Measurements from ENCODE around the gene TEP1. TPM values are rescaled to one million over a fixed set of nuclear protein-coding genes. Genes with fewer than 3 reads are reported as not detected.

TEP1 gene
- total and polyA plus RNA-seq, 12 donors: 5.6 to 17.8 (median 8.6) TPM

DNA sequence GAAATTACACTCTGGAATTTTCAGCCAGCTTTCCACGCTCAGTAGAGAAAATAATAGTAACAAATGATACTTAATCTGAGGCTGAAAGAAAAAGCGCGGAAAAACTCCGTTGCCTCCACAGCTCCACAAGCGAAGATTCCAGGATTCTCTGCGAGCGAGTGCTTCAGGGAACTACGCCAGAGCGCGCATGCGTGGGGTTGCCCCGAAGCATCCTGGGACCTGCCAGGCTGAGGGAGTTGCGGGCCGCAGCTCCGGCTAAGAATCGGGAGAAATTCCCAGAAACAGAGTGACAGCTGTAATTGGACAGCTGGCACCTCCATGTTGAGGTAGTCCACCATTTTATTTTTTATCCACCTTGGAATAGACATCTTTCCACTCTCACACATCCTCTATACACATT lies 95.6 kb downstream of the TEP1 start:
- no peak overlapping the region for H3K27ac ChIP-seq
- no peak for ATAC-seq

More for the DNA sequence above, 95.6 kb downstream of the TEP1 start:
- no peak for DNase-seq
- TF ChIP-seq, protein P1, sequence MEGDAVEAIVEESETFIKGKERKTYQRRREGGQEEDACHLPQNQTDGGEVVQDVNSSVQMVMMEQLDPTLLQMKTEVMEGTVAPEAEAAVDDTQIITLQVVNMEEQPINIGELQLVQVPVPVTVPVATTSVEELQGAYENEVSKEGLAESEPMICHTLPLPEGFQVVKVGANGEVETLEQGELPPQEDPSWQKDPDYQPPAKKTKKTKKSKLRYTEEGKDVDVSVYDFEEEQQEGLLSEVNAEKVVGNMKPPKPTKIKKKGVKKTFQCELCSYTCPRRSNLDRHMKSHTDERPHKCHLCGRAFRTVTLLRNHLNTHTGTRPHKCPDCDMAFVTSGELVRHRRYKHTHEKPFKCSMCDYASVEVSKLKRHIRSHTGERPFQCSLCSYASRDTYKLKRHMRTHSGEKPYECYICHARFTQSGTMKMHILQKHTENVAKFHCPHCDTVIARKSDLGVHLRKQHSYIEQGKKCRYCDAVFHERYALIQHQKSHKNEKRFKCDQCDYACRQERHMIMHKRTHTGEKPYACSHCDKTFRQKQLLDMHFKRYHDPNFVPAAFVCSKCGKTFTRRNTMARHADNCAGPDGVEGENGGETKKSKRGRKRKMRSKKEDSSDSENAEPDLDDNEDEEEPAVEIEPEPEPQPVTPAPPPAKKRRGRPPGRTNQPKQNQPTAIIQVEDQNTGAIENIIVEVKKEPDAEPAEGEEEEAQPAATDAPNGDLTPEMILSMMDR (IDR thresholded peaks at IDR 0.05): no peak
- Histone ChIP-seq H3K36me3 (peaks cover 0 to 100% (median 48%) of the 10 kb centered on the region in 9 donors), H3K4me3 (no peak overlapping the region), H3K9me3 (no peaks in the 10 kb centered on the region), H3K27me3 (no peaks in the 10 kb centered on the region), H3K4me1 (no peaks in the 10 kb centered on the region)
- 92 to 97% methylated on average over 16 of the region's 16 CpGs for WGBS, 2 donors
- intact Hi-C loops (cut with DNase I): no loop called here

Other genes starting within 250 kb of the TEP1 start
- gene OR11G2, start 222.6 kb downstream of the TEP1 start, total RNA-seq: not detected
- not detected for gene OR11G2, start 222.6 kb downstream of the TEP1 start, polyA plus RNA-seq
- not detected for gene OR11H6, start 189.8 kb downstream of the TEP1 start, total RNA-seq
- not detected for gene OR11H6, start 189.8 kb downstream of the TEP1 start, polyA plus RNA-seq
- gene OR11H7, start 184.5 kb downstream of the TEP1 start, total RNA-seq: not detected
- gene OR11H7, start 184.5 kb downstream of the TEP1 start, polyA plus RNA-seq: not detected
- gene OR11H4, start 174.2 kb downstream of the TEP1 start, total RNA-seq: not detected
- not detected for gene OR11H4, start 174.2 kb downstream of the TEP1 start, polyA plus RNA-seq
- 10 to 100 TPM in 7 of 10 donors, 1 to 10 TPM in 3; 6.3 to 14.0 (median 11.3) TPM for gene TTC5, start 107.5 kb downstream of the TEP1 start, total RNA-seq
- gene TTC5, start 107.5 kb downstream of the TEP1 start, polyA plus RNA-seq: 1 to 10 TPM; 3.2 to 4.9 TPM
- 10 to 100 TPM; 35.7 to 69.9 (median 56.0) TPM for gene CCNB1IP1, start 80.2 kb downstream of the TEP1 start, total RNA-seq
- 100 to 1,000 TPM; 105 to 126 TPM for gene CCNB1IP1, start 80.2 kb downstream of the TEP1 start, polyA plus RNA-seq
- 10 to 100 TPM; 13.6 to 18.4 (median 16.0) TPM for gene PARP2, start 69.9 kb downstream of the TEP1 start, total RNA-seq
- gene PARP2, start 69.9 kb downstream of the TEP1 start, polyA plus RNA-seq: 10 to 100 TPM; 13.5 to 19.5 TPM
- gene KLHL33, start 22.7 kb upstream of the TEP1 start, total RNA-seq: 1 to 10 TPM in 2 of 10 donors, under 1 TPM in 8; 0.15 to 1.4 (median 0.40) TPM
- 1 to 10 TPM in 1 of 2 donors, under 1 TPM in 1; 0.13 to 1.2 TPM for gene KLHL33, start 22.7 kb upstream of the TEP1 start, polyA plus RNA-seq
- 10 to 100 TPM; 17.6 to 25.3 (median 21.8) TPM for gene OSGEP, start 41.3 kb upstream of the TEP1 start, total RNA-seq
- gene OSGEP, start 41.3 kb upstream of the TEP1 start, polyA plus RNA-seq: 10 to 100 TPM; 32.3 to 37.6 TPM
- 100 to 1,000 TPM in 1 of 10 donors, 10 to 100 TPM in 9; 57.1 to 103 (median 70.6) TPM for gene APEX1, start 41.7 kb upstream of the TEP1 start, total RNA-seq
- gene APEX1, start 41.7 kb upstream of the TEP1 start, polyA plus RNA-seq: 10 to 100 TPM; 58.5 to 91.7 TPM
- gene PIP4P1, start 47.9 kb upstream of the TEP1 start, total RNA-seq: 10 to 100 TPM; 15.5 to 25.3 (median 18.7) TPM
- 10 to 100 TPM; 18.7 to 31.9 TPM for gene PIP4P1, start 47.9 kb upstream of the TEP1 start, polyA plus RNA-seq
- 10 to 100 TPM in 4 of 10 donors, 1 to 10 TPM in 6; 5.0 to 33.7 (median 7.8) TPM for gene PNP, start 55.9 kb upstream of the TEP1 start, total RNA-seq
- 10 to 100 TPM in 1 of 2 donors, 1 to 10 TPM in 1; 8.6 to 30.2 TPM for gene PNP, start 55.9 kb upstream of the TEP1 start, polyA plus RNA-seq
- under 1 TPM in 8 of 10 donors, not detected in 2; 0.24 to 0.56 (median 0.32) TPM for gene RNASE10, start 92.0 kb upstream of the TEP1 start, total RNA-seq
- under 1 TPM in 1 of 2 donors, not detected in 1; 0.07 TPM for gene RNASE10, start 92.0 kb upstream of the TEP1 start, polyA plus RNA-seq
- gene RNASE9, start 147.5 kb upstream of the TEP1 start, total RNA-seq: not detected
- not detected for gene RNASE9, start 147.5 kb upstream of the TEP1 start, polyA plus RNA-seq
- not detected for gene RNASE11, start 174.5 kb upstream of the TEP1 start, total RNA-seq
- not detected for gene RNASE11, start 174.5 kb upstream of the TEP1 start, polyA plus RNA-seq
- not detected for gene RNASE12, start 177.9 kb upstream of the TEP1 start, total RNA-seq
- gene RNASE12, start 177.9 kb upstream of the TEP1 start, polyA plus RNA-seq: not detected
- gene OR6S1, start 228.2 kb upstream of the TEP1 start, total RNA-seq: not detected
- not detected for gene OR6S1, start 228.2 kb upstream of the TEP1 start, polyA plus RNA-seq

Data from heart right ventricle (tissue), 16 donors.